K562 (cell line): Measurements from ENCODE around the gene CEMIP. TPM values are rescaled to one million over a fixed set of nuclear protein-coding genes. Genes with fewer than 3 reads are reported as not detected.

ENCODE experiments used
- CHCHD3 ChIP-seq: fragments of 250-450 bp; sonication (Bioruptor Pico); IDR thresholded peaks from 2 replicates; pipeline ENCODE4 v2.1.2; 2022; ENCODE audit warnings: mild to moderate bottlenecking
- ETV6 ChIP-seq, 3 experiments: fragments of 150-350 bp in 1 of 3; sonication (generic) in 1 of 3; formaldehyde crosslinking in 1 of 3; IDR thresholded peaks; 2 replicates each; pipeline versions ENCODE4 v1.6.1 to v1.8.0; 2014 to 2022; ENCODE audit warnings: borderline replicate concordance in 2 of 3, low read depth in 2 of 3, antibody characterized with exemption in 1 of 3, low read length in 1 of 3, mild to moderate bottlenecking in 1 of 3, missing genetic modification reagents in 1 of 3
- HSF4 ChIP-seq: fragments of 250-450 bp; sonication (Bioruptor Pico); IDR thresholded peaks from 2 replicates; pipeline ENCODE4 v2.1.2; 2022; ENCODE audit warnings: mild to moderate bottlenecking, moderate library complexity, borderline replicate concordance
- MAZ ChIP-seq, 2 experiments: fragments of 450-650 bp in 1 of 2; sonication (generic) in 1 of 2; formaldehyde crosslinking; IDR thresholded peaks in 1 of 2; conservative IDR thresholded peaks in 1 of 2; 2 replicates each; pipeline versions ENCODE4 v1.4.0 to v1.5.0; 2020; ENCODE audit warnings: mild to moderate bottlenecking in 1 of 2, missing genetic modification reagents in 1 of 2
- MBD2 ChIP-seq: sonication (generic); IDR thresholded peaks from 2 replicates; pipeline ENCODE4 v1.6.1; 2016; ENCODE audit warnings: low read depth, borderline replicate concordance
- NR4A1 ChIP-seq, 2 experiments: fragments of 250-450 bp in 1 of 2; fragments of 450-650 bp in 1 of 2; sonication (Bioruptor Pico) in 1 of 2; IDR thresholded peaks; 2 replicates each; pipeline versions ENCODE4 v1.4.0 to v1.6.1; 2016 to 2020; ENCODE audit warnings: mild to moderate bottlenecking in 2 of 2, missing compliant biosample characterization in 1 of 2, missing genetic modification characterization in 1 of 2, moderate library complexity in 1 of 2
- POLR2B ChIP-seq: fragments of 450-650 bp; IDR thresholded peaks from 2 replicates; pipeline ENCODE4 v1.6.1; 2018; ENCODE audit warnings: low read depth; ENCODE audit not compliant: partially characterized antibody
- POLR3G ChIP-seq: IDR thresholded peaks from 2 replicates; pipeline ENCODE4 v1.6.1; 2011; ENCODE audit not compliant: insufficient read length, insufficient replicate concordance; ENCODE audit errors: extremely low read depth
- POU5F1 ChIP-seq: fragments of 150-350 bp; IDR thresholded peaks from 2 replicates; pipeline ENCODE4 v1.6.1; 2014; ENCODE audit warnings: borderline replicate concordance, low read length, low read depth, mild to moderate bottlenecking; ENCODE audit not compliant: partially characterized antibody
- RBBP5 ChIP-seq: fragments of 200-600 bp; sonication (generic); IDR thresholded peaks from 2 replicates; pipeline ENCODE4 v1.6.1; 2012; ENCODE audit warnings: borderline replicate concordance, mild to moderate bottlenecking, low read length, control low read depth, inconsistent platforms; ENCODE audit not compliant: insufficient read depth, poor library complexity, severe bottlenecking
- SAFB ChIP-seq: fragments of 200-400 bp; formaldehyde crosslinking; IDR thresholded peaks from 2 replicates; pipeline ENCODE4 v1.6.1; 2017; ENCODE audit warnings: low read depth, low read length, borderline replicate concordance
- SMARCA4 ChIP-seq: fragments of 450-650 bp; IDR thresholded peaks from 2 replicates; pipeline ENCODE4 v1.6.1; 2016
- SP1 ChIP-seq: sonication (generic); formaldehyde crosslinking; IDR thresholded peaks from 2 replicates; pipeline ENCODE4 v1.8.1; 2022; ENCODE audit warnings: mild to moderate bottlenecking, missing genetic modification reagents
- ZBTB8A ChIP-seq: fragments of 450-650 bp; IDR thresholded peaks from 2 replicates; pipeline ENCODE4 v1.6.1; 2018; ENCODE audit warnings: mild to moderate bottlenecking, moderate library complexity; ENCODE audit not compliant: partially characterized antibody
- polyA plus RNA-seq, 8 experiments: library from polyadenylated mRNA; depleted of rRNA in 4 of 8; stranded (reverse) in 5 of 8; unstranded in 3 of 8; fragments of >200 nt; fragmentation: Nextera tagmentation in 2 of 8; fragmentation: Illumina TruSeq in 1 of 8; extraction: Ambion mirVana in 2 of 8; extraction: Trizol in 1 of 8; gene quantifications; 2 replicates each; pipeline versions ENCODE4 v1.2.1 to v1.2.3, GENCODE V29; 2011 to 2014; ENCODE audit warnings: inconsistent platforms in 1 of 8, missing spikeins in 1 of 8
- total RNA-seq, 7 experiments: library from RNA; depleted of rRNA in 6 of 7; stranded (reverse); fragments of >200 nt in 6 of 7; fragmentation: Illumina TruSeq in 2 of 7; extraction: Trizol in 2 of 7; gene quantifications; 2 replicates each; pipeline versions ENCODE4 v1.2.1 to v1.2.3, GENCODE V29; 2011 to 2021; ENCODE audit warnings: low replicate concordance in 1 of 7
- TF ChIP-seq, protein P1 (sequence below): fragments of 450-650 bp; formaldehyde crosslinking; IDR thresholded peaks from 2 replicates; pipeline ENCODE4 v1.4.0; 2020; ENCODE audit warnings: mild to moderate bottlenecking, moderate library complexity
- TF ChIP-seq, protein P2 (sequence below): sonication (generic); formaldehyde crosslinking; IDR thresholded peaks from 2 replicates; pipeline ENCODE4 v1.8.0; 2022; ENCODE audit warnings: mild to moderate bottlenecking, low read depth, missing genetic modification reagents
- TF ChIP-seq, protein P3 (sequence below), 3 experiments: fragments of 200-800 bp in 1 of 3; sonication (Bioruptor generic) in 1 of 3; sonication (generic) in 1 of 3; formaldehyde crosslinking in 1 of 3; IDR thresholded peaks; 2 replicates each; pipeline versions ENCODE4 v1.6.1 to v1.8.0; 2016 to 2022; ENCODE audit warnings: mild to moderate bottlenecking in 2 of 3, missing compliant biosample characterization in 2 of 3, missing genetic modification characterization in 2 of 3, missing genetic modification reagents in 1 of 3
- TF ChIP-seq, protein P4 (sequence below): sonication (generic); formaldehyde crosslinking; IDR thresholded peaks from 2 replicates; pipeline ENCODE4 v1.8.0; 2023; ENCODE audit warnings: mild to moderate bottlenecking, missing genetic modification reagents

Gene CEMIP
- total and polyA plus RNA-seq, 9 of the 15 experiments (the other 6 are each of a cell fraction or from before 2014, with no cell fraction given): 0.33 TPM; not detected in 8

DNA sequence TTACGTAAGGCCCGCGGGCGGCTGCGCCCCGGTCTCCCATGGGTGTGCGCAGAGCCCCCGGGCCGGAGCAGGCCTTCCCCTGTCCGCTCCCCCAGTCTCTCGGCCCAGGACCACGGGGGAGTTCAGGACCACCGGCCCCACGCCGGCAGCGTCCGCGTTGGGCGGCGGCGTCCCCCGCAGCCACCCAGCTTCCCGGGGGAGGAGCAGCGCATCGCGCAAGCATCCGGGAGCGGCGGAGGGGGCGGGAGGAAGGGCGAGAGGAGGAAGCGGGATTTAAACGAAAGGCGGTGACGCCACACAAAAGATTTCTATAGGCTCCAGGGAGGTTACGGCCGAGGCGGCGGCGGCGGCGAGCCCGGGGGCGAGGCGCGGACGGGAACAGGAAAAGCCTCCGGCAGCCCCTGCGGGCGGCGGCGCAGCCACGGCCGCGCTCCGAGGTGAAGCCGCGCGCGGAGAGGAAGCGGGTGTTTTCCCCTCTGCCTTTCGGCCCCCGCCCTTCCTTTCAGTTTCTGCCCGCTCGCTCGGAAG is 221.5 kb downstream of the CEMIP start, which contains the start of gene TLNRD1 (continued):
- TF ChIP-seq, protein P1, sequence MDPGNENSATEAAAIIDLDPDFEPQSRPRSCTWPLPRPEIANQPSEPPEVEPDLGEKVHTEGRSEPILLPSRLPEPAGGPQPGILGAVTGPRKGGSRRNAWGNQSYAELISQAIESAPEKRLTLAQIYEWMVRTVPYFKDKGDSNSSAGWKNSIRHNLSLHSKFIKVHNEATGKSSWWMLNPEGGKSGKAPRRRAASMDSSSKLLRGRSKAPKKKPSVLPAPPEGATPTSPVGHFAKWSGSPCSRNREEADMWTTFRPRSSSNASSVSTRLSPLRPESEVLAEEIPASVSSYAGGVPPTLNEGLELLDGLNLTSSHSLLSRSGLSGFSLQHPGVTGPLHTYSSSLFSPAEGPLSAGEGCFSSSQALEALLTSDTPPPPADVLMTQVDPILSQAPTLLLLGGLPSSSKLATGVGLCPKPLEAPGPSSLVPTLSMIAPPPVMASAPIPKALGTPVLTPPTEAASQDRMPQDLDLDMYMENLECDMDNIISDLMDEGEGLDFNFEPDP (CRISPR knock-in tag): no peak
- no peak for TF ChIP-seq ZBTB8A
- TF ChIP-seq, protein P2, sequence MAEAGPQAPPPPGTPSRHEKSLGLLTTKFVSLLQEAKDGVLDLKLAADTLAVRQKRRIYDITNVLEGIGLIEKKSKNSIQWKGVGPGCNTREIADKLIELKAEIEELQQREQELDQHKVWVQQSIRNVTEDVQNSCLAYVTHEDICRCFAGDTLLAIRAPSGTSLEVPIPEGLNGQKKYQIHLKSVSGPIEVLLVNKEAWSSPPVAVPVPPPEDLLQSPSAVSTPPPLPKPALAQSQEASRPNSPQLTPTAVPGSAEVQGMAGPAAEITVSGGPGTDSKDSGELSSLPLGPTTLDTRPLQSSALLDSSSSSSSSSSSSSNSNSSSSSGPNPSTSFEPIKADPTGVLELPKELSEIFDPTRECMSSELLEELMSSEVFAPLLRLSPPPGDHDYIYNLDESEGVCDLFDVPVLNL (CRISPR knock-in tag): no peak
- peak; percentile 67 to 83; a peak in 3 of 4 replicates for TF ChIP-seq MAZ (CRISPR knock-in tag; conservative IDR thresholded peaks at IDR 0.05 in 1 of 2, IDR thresholded peaks at IDR 0.05 in 1 of 2)
- no peak for TF ChIP-seq ETV6 (IDR thresholded peaks at IDR 0.05; ENCODE audit: borderline replicate concordance in 1 of 2, low read depth in 2 of 2, low read length in 1 of 2)
- no peak for TF ChIP-seq ETV6 (CRISPR knock-in tag; IDR thresholded peaks at IDR 0.05; ENCODE audit: borderline replicate concordance)
- TF ChIP-seq HSF4: no peak
- no peak for TF ChIP-seq POLR3G
- peak; percentile 93 for TF ChIP-seq RBBP5
- TF ChIP-seq POU5F1: no peak
- no peak for TF ChIP-seq NR4A1 (CRISPR knock-in tag; IDR thresholded peaks at IDR 0.05)
- TF ChIP-seq NR4A1 (tag; IDR thresholded peaks at IDR 0.05): no peak
- TF ChIP-seq CHCHD3 (CRISPR knock-in tag): no peak
- TF ChIP-seq SP1: 0 out of 2 replicates have a peak, but pooled peaks have one; percentile 31
- peak; percentile 84 for TF ChIP-seq POLR2B
- no peak for TF ChIP-seq SMARCA4
- TF ChIP-seq, protein P3, sequence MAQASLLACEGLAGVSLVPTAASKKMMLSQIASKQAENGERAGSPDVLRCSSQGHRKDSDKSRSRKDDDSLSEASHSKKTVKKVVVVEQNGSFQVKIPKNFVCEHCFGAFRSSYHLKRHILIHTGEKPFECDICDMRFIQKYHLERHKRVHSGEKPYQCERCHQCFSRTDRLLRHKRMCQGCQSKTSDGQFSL (CRISPR knock-in tag; IDR thresholded peaks at IDR 0.05): no peak
- TF ChIP-seq, protein P3 (tag; IDR thresholded peaks at IDR 0.05): no peak
- TF ChIP-seq MBD2: peak; percentile 25; the same call in 1 of the 2 replicates
- TF ChIP-seq, protein P4, sequence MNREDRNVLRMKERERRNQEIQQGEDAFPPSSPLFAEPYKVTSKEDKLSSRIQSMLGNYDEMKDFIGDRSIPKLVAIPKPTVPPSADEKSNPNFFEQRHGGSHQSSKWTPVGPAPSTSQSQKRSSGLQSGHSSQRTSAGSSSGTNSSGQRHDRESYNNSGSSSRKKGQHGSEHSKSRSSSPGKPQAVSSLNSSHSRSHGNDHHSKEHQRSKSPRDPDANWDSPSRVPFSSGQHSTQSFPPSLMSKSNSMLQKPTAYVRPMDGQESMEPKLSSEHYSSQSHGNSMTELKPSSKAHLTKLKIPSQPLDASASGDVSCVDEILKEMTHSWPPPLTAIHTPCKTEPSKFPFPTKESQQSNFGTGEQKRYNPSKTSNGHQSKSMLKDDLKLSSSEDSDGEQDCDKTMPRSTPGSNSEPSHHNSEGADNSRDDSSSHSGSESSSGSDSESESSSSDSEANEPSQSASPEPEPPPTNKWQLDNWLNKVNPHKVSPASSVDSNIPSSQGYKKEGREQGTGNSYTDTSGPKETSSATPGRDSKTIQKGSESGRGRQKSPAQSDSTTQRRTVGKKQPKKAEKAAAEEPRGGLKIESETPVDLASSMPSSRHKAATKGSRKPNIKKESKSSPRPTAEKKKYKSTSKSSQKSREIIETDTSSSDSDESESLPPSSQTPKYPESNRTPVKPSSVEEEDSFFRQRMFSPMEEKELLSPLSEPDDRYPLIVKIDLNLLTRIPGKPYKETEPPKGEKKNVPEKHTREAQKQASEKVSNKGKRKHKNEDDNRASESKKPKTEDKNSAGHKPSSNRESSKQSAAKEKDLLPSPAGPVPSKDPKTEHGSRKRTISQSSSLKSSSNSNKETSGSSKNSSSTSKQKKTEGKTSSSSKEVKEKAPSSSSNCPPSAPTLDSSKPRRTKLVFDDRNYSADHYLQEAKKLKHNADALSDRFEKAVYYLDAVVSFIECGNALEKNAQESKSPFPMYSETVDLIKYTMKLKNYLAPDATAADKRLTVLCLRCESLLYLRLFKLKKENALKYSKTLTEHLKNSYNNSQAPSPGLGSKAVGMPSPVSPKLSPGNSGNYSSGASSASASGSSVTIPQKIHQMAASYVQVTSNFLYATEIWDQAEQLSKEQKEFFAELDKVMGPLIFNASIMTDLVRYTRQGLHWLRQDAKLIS (CRISPR knock-in tag): peak; percentile 40; the same call in 1 of the 2 replicates
- TF ChIP-seq SAFB: 0 out of 2 replicates have a peak, but pooled peaks have one; percentile 48
